ENCODE results near the gene OPCML.
"Not testable (repeated sequence)": the region's sequence is repeated elsewhere in the genome, so short reads cannot be mapped to it uniquely, and the experiment has no call there.

Gene OPCML

DNA sequence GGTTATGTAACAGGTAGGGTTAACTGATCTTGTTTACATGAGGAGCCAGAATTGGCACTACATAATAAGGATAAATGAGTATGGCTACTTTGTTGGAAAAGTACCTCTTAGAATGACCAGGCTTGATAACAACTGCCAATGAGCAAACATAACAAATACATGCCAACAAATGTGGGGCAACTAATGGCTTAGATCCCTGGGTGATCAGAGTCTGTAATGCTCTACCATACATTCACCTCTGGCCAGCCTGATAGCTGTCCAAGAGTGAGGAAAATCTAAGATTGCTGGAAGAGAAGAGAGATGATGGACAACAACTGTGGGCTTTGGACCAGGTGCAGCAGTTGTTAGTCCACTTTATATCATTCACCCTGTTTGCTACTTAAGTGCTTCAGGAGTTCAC lies 1136.9 kb downstream of the OPCML start:
- DNase-seq, result no peak
- Mint-ChIP-seq H3K27me3 (no peaks in the 10 kb centered on the region), H3K36me3 (ENCODE audit: low read depth) (no peaks in the 10 kb centered on the region), H3K27ac (no peak overlapping the region), H3K9me3 (peaks cover 17% of the 10 kb centered on the region), H3K4me3 (no peak overlapping the region), H3K4me1 (ENCODE audit: low read depth) (no peaks in the 10 kb centered on the region)

DNA sequence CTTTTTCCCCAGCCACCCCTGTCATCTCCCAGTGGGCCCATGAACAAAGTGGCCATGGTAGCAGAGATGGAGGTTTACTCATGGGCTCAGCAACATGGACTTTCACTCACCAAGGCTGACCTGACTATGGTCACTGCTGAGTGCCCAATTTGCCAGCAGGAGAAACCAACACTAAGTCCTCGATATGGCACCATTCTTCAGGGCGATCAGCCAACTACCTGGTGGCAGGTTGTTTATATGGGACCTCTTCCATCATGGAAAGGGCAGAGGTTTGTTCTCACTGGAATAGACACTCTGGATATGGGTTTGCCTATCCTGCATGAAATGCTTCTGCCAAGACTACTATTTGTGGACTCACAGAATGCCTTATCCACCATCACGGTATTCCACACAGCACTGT lies 1152.8 kb downstream of the OPCML start:
- H3K27ac Mint-ChIP-seq, result no peak overlapping the region
- peaks cover 10% of the 10 kb centered on the region for H3K9me3 Mint-ChIP-seq
- H3K36me3 Mint-ChIP-seq (ENCODE audit: low read depth), result no peaks in the 10 kb centered on the region
- no peaks in the 10 kb centered on the region for H3K27me3 Mint-ChIP-seq
- no peak for DNase-seq
- H3K4me3 Mint-ChIP-seq, result no peak overlapping the region
- H3K4me1 Mint-ChIP-seq (ENCODE audit: low read depth), result no peaks in the 10 kb centered on the region

DNA sequence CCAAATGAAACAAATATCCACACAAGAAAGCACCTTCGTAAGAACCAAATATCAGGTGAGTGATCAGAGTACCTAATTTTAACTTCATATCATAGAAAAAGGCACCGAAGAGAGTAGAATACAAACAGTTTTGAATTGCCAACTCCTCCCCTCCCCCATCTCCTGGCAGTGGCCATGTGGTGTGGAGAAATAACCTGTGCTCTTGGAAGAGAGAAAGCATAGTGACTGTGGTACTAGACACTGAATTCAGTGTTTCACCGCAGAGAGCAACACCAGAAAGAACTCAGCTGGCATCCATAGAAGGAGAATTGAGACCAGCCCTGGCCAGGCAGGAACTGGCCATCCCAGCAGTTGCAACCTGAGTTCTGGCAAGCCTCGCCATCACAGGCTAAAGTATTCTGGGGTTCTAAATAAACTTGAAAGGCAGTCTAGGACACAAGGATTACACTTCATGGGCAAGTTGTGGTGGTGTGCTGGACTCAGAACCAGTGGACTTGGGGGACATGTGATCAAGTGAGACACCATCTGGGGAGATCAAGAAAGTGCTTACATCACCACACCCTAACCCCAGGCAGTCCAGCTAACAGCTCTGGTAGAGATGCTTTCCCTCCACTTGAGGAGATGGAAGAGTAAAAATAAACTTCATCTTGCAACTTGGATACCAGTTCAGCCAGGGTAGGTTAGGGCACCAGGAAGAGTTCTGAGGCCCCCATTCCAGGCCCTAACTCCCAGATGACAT lies 1158.7 kb downstream of the OPCML start:
- no peaks in the 10 kb centered on the region for H3K36me3 Mint-ChIP-seq (ENCODE audit: low read depth)
- no peaks in the 10 kb centered on the region for H3K27me3 Mint-ChIP-seq
- DNase-seq, result no peak
- no peaks in the 10 kb centered on the region for H3K4me1 Mint-ChIP-seq (ENCODE audit: low read depth)
- H3K9me3 Mint-ChIP-seq, result peaks cover 2% of the 10 kb centered on the region
- no peak overlapping the region for H3K4me3 Mint-ChIP-seq
- H3K27ac Mint-ChIP-seq, result no peak overlapping the region

DNA sequence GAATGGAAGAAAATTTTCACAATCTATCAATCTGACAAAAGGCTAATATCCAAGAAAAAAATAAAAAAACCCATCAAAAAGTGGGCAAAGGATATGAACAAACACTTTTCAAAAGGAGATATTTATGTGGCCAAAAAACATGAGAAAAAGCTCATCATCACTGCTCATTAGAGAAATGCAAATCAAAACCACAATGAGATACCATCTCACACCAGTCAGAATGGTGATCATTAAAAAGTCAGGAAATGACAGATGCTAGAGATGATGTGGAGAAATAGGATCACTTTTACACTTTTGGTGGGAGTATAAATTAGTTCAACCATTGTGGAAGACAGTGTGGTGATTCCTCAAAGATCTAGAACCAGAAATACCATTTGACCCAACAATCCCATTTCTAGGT lies 1162.2 kb downstream of the OPCML start:
- not testable (repeated sequence) for H3K27ac Mint-ChIP-seq

DNA sequence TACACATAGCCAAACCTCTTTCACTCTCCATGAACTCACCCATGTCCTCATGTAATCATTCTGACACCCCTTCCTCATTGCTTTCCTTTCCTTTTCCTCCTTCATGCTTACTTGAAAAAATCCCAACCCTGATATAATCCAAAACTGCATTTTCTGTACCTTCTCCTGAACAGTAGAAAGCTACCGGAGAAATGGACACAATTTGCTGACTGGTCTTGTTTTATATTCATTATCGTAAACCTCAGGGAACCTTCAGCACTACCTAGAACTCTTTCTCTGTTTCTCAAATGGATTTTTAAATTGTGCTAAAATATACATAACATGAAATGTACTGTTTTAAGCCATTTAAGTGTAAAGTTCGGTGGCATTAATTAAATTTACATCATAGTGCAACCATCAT lies 1165.0 kb downstream of the OPCML start:
- H3K4me3 Mint-ChIP-seq, result no peak overlapping the region
- no peak overlapping the region for H3K27ac Mint-ChIP-seq
- no peaks in the 10 kb centered on the region for H3K27me3 Mint-ChIP-seq
- peaks cover 3% of the 10 kb centered on the region for H3K9me3 Mint-ChIP-seq
- no peaks in the 10 kb centered on the region for H3K36me3 Mint-ChIP-seq (ENCODE audit: low read depth)
- no peaks in the 10 kb centered on the region for H3K4me1 Mint-ChIP-seq (ENCODE audit: low read depth)
- no peak for DNase-seq

More for the DNA sequence above, 1162.2 kb downstream of the OPCML start:
- H3K36me3 Mint-ChIP-seq (ENCODE audit: low read depth); H3K4me1 Mint-ChIP-seq (ENCODE audit: low read depth); H3K27me3 Mint-ChIP-seq; H3K9me3 Mint-ChIP-seq; H3K4me3 Mint-ChIP-seq; DNase-seq: not testable (repeated sequence)

DNA sequence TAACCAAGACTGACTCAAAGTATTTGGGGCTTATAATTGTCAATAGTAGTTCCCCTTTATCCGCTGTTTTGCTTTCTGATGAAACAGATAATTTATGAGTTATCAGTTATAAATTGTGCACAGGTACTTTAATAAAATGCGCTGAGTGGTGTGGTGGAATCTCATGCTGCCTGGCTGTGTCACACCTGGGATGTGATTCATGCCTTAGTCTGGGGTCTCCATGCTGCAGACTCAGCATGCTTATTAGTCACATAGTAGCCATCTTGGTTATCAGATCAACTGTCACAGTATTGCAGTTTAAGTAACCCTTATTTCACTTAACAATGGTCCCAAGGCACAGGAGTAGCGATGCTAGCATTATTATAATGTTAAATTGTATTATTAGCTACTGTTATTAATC lies 1166.7 kb downstream of the OPCML start:
- Mint-ChIP-seq H3K36me3 (ENCODE audit: low read depth) (no peaks in the 10 kb centered on the region), H3K27me3 (no peaks in the 10 kb centered on the region), H3K27ac (no peak overlapping the region), H3K4me3 (no peak overlapping the region), H3K4me1 (ENCODE audit: low read depth) (no peaks in the 10 kb centered on the region), H3K9me3 (peaks cover 3% of the 10 kb centered on the region)
- DNase-seq, result no peak

Measured in activated T-cell treated with anti-CD3 and anti-CD28 coated beads, Interleukin-2, amount 50 U/mL, for 24 hours (primary cell).